Stimulated activated naive CD8-positive, alpha-beta T cell treated with anti-CD3 and anti-CD28 coated beads, Interleukin-15, Interleukin-2, amounts not matched to agents 100 U/mL and 50 U/mL, for 24 hours (primary cell): ENCODE data around the gene C4BPB.
"Not testable (repeated sequence)": the region's sequence is repeated elsewhere in the genome, so short reads cannot be mapped to it uniquely, and the experiment has no call there.

Source experiments
- ATAC-seq: fragments of 150-1000 bp; cut with Tn5 transposase; one replicate; pipeline ENCODE4 v1.10.0; 2021
- DNase-seq: peaks from one replicate; pipeline ENCODE4 v3.0.0; 2021

The C4BPB gene, protein sequence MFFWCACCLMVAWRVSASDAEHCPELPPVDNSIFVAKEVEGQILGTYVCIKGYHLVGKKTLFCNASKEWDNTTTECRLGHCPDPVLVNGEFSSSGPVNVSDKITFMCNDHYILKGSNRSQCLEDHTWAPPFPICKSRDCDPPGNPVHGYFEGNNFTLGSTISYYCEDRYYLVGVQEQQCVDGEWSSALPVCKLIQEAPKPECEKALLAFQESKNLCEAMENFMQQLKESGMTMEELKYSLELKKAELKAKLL

DNA sequence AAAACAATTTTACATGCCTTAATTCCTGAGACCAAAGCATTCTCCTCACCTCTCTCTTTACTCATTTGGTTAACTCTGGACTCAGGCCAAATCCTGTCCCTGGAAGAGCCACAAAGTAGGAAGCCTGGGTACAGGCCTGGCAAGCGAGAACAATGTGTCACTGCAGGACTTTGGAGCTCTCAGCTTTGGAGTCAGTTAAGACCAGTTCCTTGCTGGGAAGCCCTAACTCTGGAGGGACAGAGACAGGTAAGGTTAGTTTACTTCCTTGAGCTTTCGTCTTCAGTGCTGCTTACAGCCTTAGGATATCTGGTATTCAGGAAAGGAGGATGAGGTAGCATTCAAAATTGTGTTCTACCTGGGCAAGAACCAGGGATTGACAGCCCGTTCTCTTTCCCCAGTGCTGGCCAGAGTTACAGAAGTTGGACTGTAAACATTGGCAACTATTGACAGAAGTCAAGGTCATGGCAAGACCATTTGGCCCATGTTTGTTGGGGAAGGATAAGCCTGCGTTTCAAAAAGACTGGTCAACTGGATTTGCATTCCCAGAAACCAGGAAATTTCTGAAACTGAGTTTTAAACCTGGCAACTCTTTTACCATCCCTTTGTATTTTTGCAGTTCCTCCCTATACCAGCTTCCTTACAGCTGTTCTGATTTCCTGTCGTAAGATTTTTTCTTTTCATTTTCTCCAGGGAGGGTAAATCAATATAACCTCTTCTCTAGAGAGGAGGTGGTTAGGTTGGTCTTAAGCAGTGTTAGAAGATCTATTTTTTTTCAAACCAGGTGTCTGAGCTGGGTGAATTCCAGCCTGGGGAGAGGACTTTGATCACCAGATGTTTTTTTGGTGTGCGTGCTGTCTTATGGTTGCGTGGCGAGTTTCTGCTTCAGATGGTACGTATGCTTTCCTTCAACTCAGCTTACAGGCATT, at the start of gene C4BPB:
Gene C4BPB, plus strand, starts transcription at position 160 of the 926 bp plus-strand sequence. Its CDS starts 672 bp downstream, at position 832.
- ATAC-seq (peak; percentile 14), DNase-seq (peak; percentile 19)

DNA sequence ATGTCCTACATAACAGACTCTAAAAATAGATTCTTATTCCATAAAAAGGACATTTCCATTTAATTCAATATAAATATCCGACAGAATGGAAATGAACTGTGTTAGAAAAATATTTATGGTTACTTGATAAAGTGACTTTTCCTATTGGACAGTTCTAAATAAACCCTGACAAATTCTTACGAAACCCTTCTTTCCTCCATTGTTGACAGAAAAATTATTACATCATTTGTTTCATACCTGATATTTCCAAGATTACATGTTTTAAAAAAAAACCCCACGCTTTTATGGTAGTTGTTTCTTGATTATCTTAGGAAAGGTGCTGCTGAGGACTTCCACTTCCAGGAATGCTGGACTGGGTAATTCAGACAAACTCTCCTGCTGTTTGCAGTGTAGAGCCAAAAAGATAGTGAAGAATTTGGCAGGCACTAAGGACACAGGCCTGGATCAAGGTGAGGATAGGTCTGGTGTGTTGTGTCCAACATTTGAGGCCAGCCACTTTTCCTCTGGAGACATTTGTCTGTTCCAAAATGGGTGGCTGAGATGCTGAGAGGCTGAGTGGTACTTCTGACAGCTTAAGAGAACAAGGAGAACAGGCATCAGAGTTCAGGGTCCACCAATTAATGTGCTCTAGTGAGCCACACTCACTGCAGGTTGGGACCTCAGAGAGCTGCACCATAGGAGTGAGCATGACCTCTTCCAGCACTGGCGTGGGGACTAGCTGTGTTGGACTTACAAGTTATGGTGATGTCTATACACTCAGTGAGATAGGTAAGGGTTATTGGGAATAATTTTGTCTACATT, 49.1 kb upstream of the C4BPB start:
- no peak for ATAC-seq
- DNase-seq = no peak

DNA sequence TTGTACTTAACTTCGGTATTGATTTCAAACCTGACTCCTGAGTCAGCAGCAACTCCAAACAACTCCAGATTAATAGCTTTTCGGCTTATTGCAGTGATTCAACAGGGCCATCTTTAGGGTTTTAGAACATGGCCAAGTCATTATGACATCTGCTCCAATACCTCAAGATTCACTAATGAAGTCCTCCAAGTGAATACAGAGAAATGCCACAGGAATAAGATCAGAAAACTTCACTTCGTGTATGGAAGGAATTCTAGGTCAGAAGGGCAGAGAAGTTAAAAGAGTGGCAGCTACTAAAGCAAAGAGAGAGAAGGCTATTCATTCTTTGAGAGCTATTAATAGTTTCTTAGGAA, 48.5 kb upstream of the C4BPB start:
- DNase-seq = no peak

DNA sequence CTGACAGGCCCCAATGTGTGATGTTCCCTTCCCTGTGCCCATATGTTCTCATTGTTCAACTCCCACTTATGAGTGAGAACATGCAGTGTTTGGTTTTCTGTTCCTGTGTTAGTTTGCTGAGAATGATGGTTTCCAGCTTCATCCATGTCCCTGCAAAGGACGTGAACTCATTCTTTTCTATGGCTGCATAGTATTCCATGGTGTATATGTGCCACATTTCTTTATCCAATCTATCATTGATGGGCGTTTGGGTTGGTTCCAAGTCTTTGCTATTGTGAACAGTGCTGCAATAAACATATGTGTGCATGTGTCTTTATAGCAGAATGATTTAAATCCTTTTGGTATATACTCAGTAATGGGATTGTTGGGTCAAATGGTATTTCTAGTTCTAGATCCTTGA, 47.3 kb upstream of the C4BPB start:
- not testable (repeated sequence) for DNase-seq, ATAC-seq

More for the DNA sequence above, 48.5 kb upstream of the C4BPB start:
- ATAC-seq = no peak

DNA sequence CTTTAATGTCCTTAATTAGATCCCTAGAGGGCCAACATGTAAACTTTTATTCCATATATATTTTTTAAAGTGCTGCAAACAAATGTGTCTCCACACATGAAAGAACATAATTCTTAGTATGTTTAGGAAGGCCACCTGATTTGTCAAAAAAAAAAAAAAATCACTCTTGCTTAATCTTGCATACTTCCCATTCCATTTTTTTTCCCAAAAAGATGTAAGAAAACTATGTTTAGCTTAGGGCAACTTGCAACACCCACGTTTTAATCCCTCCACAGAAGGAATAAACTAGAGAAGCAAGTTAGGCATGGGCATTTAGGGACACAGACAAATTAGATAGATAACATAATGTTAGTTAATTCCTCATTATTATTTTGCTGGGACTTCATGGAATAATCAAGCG, 43.2 kb upstream of the C4BPB start:
- DNase-seq (no peak), ATAC-seq (no peak)

DNA sequence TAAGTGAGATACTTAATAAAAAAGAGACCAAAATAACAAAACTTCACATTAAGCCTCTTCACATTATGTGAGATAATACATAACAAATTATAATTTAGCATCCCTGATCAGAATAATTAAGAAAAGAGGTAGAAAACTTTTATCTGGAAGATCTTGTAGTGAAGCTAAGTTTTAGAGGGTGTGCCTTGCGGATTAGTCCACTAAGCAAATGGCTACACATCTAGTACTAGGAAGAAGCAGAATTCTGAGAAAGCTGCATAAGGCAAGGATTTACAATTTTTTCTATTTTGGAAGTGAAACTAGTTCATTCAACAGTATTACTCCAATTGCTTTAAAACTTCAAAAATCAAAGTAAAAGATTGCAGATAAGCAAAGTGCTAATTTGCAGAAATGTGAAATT, 41.2 kb upstream of the C4BPB start:
- no peak for DNase-seq
- ATAC-seq = no peak

DNA sequence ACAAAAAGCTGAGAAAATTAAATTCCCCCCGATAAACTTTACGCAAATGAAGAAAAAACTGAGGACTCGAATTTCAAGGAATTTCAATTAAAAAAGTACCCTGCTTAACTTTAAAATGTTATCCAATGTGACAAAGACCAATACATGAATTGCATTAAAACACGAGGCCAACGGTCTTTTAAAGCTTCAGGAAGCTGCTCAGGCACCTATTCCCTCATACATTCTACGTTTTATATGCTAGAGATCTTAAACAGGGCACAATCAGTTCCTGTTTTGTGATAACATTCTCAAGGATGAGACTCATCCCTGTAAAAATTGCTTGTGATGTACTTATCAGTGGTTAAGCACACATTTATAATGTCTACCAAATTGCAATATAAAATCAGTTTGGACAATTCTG, 40.6 kb upstream of the C4BPB start:
- ATAC-seq (no peak), DNase-seq (no peak)

DNA sequence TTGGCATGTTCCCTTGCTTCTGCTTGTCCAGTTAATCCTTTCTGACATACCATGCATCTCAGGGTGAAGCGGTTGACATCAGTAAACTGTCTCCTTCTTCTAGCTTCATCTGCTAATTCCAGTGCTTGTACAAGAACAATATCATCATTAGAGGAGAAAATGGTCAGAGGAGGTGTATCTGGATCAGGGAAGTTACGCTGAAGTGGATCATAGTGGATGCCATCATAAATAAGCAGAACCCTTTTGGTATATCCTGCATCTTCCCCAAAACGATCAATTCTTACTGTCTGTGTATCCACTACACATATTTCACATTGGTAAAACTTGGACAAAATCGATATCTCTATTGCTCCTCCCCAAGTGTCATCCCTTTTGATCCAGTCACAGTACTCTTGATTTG, 39.6 kb upstream of the C4BPB start:
- ATAC-seq (no peak), DNase-seq (no peak)

DNA sequence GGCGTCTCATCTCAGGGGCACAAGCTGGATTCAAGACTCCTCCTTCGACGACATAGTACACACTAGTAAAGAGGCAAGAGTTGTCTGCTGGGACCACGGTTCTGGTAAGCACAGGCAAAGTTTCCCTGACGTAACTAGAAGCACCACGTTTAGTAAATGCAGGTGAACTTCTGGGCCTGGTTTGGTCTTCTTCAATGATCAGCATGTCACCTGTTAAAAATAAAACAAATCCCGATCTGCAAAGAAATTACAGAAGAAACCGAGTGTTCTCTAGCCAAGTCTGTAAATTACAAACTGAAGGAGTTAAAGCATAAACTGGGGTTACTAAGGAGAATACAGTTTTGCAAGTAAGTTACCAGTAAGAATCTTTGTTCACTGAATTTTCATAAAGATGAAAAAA, 39.1 kb upstream of the C4BPB start:
- no peak for DNase-seq
- no peak for ATAC-seq

DNA sequence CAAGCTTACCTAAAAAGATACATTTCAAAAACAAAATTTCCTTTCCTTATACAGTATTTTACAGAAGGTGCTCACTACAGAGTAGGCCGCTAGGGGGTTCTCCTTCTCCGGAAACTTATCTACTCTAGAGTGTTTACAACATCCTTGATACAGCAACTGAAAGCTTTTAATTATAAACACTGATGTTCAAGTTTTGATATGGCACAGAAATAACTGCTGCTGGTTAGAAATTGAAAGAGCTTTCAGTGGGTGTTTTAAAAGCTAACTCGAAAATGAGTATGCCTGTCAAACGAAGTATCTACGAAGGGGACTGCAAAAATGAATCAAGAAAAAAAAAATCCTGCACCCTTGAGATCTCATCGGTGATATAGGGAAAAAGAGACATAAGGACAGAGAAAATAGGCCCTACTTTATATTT, 38.7 kb upstream of the C4BPB start:
- peak; percentile 37 for ATAC-seq
- peak; percentile 37 for DNase-seq

DNA sequence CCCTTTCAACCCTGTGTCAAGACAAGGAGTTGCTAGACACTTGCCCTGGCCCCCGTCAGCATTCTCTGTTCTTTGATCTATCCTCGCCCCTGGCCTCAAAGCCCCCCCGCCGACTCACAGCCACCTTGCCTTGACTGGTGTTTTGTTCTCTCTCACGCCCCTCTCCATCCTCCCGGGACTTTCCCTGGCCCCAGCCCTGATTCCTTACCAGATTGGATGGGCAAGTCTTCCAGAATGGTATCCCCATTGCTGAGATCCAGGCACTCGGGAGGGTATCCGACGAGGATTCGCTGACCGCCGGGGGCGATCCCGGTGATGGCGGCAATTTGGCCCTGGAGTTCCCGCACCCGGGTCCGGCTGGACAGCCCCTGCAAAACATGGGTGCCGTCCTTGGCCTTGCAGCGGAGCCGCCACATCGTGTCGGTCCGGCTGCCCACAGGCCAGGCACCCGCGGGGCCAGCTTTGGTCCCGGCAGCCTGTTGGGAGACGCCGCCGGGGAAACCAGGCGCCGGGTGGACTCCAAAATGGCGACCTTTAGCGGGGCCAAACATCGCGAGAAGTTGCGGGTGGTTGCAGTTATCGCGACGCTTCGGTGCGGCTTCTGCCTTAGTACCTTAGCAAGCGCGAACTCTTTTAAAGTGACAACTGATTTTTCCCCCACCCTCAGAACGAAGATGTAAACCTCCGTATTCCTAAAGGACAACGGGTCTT, 38.0 kb upstream of the C4BPB start:
- ATAC-seq = peak; percentile 69
- peak; percentile 91 for DNase-seq

DNA sequence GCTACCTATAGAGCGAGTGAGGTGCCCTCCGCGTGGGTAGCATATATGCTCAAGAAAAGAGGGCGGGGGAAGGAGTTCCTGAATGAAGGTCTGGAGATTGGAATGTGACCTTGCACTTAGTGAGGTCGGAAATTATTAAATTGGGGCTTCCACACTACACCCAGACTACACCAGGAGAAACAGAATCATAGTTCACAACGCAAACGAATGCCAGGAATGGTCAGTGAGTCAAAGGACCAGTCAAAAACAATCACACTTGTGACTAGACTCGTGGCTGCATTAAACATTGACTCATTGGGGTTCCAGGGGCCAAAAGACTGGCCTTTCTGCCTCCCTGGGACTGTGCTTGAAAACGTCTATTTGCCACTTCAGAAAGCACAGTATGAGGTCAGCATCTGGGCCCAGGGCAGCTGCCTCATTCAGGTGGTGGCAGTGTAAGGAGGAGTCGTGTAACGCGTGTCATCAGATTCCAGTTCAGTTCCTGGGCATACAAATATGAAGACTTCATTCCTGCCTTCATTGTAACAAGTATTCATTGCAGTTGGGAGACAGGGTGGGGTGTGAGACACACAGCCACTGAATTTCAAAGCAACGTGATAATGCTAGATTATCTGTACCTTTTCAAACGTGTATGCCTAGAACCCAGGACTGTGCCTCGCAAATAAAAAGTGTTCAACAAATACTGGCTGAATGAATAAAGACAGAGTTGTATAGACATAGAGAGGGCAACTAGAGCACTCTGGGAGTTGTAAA, 37.3 kb upstream of the C4BPB start, which contains the start of gene YOD1:
Gene YOD1, minus strand, starts transcription at position 18 of the 753 bp plus-strand sequence. CDS start 178 bp downstream, outside the sequence.
- peak; percentile 19 for ATAC-seq
- DNase-seq = peak; percentile 13

DNA sequence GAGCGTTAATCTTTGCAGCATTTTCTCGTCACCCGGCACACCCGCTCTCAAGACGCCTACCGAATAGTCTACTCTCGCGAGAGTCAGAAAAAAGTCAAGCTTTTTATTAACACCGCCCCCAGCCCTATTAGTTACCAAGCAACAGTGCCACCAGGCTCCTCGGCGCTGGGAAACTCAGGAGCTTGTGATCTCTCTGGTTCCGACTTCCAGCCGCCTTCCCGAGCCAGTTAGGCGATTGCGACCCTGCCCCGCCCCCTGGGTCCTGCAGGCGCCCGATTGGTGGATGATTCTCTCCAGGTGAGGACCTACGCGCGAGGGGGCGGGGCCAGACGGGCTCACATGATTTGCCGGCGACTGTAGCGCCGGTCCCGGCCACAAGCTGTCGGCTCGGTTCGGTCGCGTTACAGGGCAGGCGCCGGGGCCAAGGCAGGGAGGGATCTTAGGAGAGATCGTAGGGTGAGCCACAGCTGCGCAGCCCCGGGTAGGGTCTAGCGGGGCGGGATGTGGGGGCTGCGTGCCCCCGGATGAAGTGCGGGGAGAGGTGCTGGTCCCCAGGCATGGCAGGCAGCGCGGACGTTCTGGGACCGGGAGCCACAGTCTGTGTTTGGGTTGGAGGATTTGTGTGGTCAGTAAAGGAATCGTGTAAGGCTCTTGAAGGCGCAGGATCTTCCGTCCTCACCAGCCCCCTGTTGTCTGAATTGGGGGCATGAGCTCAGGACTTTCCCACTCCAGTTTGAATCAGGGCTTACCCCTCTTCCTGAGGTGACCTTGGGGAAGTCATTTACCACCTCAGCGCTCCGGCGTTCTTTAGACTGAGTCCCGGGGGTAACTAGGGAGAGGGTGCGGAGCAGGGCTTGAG, 35.5 kb upstream of the C4BPB start, which contains the start of gene PFKFB2:
Gene PFKFB2, plus strand, starts transcription at position 365 of the 859 bp plus-strand sequence. CDS start 1,443 bp downstream, outside the sequence.
- peak; percentile 96 for DNase-seq
- ATAC-seq = peak; percentile 86

DNA sequence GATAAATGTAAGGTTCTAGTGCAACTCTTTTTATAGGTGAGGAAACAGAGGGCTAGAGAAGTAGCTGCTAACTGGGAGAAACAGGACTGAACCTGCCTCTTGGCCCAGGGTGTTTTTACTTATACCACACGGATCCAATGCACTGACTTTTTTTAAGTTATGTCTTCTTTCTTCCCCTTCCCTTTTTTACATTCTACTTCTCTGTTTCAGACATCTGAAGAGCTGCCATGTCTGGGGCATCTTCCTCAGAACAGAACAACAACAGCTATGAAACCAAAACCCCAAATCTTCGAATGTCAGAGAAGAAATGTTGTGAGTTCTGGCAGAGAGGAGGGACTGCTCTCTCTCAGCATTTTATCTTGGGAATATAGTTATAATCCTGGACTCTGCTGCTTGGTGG, 34.2 kb upstream of the C4BPB start:
- DNase-seq (no peak), ATAC-seq (no peak)

DNA sequence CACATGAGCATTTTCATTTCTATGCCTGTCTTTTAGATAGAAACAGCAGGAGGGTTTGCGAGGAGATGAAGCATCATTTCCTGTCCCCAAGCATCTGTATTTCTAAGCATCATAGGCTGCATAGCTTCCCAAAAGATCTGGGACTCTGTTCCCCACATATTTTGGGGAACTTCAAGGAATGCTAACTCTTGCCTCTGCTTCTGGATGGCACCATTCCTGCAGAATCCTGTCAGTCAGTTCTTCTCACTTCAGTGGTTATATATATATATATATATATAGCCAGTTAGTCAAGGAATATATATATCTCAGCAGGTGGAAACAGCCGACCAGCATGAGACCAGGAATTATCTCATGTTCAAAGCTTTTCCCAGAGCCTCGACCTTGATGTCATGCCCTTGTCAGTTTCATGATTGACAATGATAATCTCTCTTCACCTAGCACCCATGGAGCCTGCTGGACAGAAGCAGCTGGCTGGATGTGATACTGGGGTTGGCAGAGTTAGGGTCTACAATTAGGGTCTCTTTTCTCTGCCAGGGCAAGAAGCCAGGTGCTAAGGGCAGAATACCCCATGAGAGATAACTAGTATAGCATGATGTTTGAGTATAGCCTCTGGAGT, 33.2 kb upstream of the C4BPB start:
- ATAC-seq = no peak
- no peak for DNase-seq

DNA sequence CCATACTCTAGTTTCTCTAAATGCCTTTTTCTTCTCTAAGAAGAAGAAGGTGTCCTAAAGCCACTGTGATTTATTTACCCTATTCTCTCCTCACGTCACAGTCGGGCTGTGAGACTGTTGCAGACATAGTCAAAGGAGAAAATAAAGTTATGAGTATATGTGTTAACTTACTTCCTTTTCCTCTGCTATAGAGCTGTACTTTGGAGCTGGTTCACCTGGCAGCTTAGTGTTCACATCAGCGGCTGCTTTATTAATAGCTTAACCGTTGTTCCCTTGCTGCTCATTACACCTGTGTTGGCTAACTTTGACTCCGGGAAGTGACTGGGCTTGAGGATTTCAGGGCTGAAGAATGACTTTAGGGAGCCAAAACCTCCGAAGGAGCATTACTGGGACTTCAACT, 32.0 kb upstream of the C4BPB start:
- ATAC-seq = no peak

DNA sequence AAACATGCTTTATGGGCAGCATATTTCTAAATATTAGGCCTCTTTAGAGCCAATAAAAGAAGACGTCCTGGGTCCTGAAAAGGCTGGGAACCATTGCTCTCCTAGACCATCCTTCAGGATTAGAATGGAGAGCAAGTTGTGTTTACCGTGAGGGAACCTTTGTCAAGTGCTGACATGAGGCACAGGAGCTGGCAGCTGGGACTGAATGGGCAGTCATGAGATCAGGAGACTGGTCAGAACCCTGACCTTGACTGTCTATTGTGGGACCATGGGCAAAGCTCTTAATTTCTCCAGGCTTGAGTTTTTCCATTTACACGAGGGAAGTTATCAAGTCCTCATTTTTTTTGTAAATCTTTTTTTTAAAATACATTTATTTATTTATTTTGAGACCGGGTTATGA, 30.4 kb upstream of the C4BPB start:
- no peak for ATAC-seq
- DNase-seq = no peak

More for the DNA sequence above, 32.0 kb upstream of the C4BPB start:
- DNase-seq = no peak

DNA sequence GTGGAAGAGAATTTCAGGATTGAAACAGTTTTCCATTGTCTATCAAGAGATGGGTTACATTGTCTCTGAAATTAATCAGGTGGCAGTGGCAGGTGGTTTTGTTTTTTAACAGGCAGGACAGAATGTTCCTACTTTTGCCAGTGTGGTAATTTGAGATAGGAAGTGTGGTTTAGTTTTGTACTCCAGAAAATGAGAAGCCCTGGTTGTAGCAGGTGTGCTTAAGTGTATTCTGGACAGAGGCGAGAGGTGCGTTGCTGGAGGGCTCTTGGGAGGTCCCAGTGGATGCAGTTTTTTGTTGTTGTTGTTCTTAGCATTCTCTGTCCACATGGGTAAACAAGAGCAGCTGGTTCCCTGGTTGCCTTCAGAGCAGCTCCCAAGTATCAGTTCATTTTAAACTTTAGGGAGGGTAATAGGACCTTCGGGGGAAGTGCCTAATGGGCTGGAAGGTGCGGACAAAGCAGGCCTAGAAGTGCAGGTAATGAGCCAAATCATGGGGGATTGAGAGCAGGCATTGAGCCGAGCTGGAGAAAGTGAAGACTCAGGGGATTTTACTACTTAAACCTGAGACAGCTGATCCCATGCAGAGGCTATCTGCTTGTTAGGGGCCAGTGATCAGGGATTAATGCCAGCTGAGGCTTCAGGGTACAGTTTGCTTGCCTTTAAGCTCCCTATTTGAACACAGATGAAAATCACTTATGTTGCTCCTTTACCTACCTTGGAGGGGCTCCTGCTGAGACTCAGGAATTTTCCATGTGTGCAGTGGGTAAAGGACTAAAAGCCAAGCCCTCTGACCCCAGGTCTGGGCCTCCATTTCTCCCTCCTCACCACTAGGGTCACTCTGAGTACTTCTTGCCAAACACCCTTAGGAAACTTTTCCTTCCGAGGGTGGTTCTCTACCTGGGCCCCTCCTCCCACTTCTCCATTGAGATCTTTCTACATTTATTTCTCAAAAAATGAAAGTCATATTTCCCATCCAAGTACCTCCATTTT, 29.5 kb upstream of the C4BPB start:
- ATAC-seq (no peak), DNase-seq (no peak)
